GM18868 (cell line): Measurements from ENCODE around the gene NSD1.
"Not testable (repeated sequence)": the region's sequence is repeated elsewhere in the genome, so short reads cannot be mapped to it uniquely, and the experiment has no call there.

Experiments used
- ATAC-seq: cut with Tn5 transposase; IDR thresholded peaks from one replicate; pipeline ENCODE4 v1.9.1; 2021; ENCODE audit warnings: mild to moderate bottlenecking, moderate library complexity; ENCODE audit not compliant: unreplicated experiment

The NSD1 gene

GRCh38 chr5:177339107-177339638, 205.6 kb downstream of the NSD1 start:
- ATAC-seq: no peak

GRCh38 chr5:177343000-177343399, 209.4 kb downstream of the NSD1 start:
- not testable (repeated sequence) for ATAC-seq

- ATAC-seq: no peak
Measured at GRCh38 chr5:177343777-177344176, 210.2 kb downstream of the NSD1 start.

- ATAC-seq: no peak
Measured at GRCh38 chr5:177344891-177345290, 211.3 kb downstream of the NSD1 start.

GRCh38 chr5:177346820-177347219, 213.2 kb downstream of the NSD1 start:
- no peak for ATAC-seq

GRCh38 chr5:177347699-177348098, 214.1 kb downstream of the NSD1 start:
- no peak for ATAC-seq

GRCh38 chr5:177349362-177349647, 215.7 kb downstream of the NSD1 start:
- no peak for ATAC-seq

- ATAC-seq: no peak
Measured at GRCh38 chr5:177349762-177350161, 216.2 kb downstream of the NSD1 start.
